ENCODE data around the gene SP7. TPM values are rescaled to one million over a fixed set of nuclear protein-coding genes. Genes with fewer than 3 reads are reported as not detected.

SP7 gene
- polyA plus RNA-seq, 2 of the 4 experiments (the other 2 are of a cell fraction): 0.05 to 0.06 TPM

DNA sequence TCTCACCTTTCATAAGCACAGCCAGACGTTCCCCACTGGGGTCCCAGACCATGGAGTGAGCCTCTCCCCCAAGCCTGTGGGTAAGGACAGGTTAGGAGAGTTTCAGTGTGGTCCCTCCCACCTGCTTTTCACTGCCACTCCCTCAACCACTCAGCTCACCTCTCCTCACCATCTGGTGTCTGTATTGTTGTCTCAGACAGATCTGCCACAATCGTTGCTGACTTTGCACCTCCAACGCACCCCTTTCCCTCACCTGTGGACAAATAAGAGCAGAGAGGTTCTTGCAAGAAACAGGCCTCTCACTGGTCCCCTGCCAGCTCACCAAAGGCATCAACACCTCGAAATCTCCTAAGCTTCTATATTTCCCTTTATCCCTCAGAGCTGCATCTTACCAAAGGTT, 27.9 kb downstream of the SP7 start:
- 59% methylated on average over 4 of the region's 4 CpGs for WGBS (ENCODE audit: missing lambda C conversion rate)
- no peak for TF ChIP-seq ZFP36 (IDR thresholded peaks at IDR 0.05; ENCODE audit: borderline replicate concordance, partially characterized antibody)
- no peak for TF ChIP-seq ESRRA (IDR thresholded peaks at IDR 0.05; ENCODE audit: borderline replicate concordance, low read length)
- TF ChIP-seq, protein P1, sequence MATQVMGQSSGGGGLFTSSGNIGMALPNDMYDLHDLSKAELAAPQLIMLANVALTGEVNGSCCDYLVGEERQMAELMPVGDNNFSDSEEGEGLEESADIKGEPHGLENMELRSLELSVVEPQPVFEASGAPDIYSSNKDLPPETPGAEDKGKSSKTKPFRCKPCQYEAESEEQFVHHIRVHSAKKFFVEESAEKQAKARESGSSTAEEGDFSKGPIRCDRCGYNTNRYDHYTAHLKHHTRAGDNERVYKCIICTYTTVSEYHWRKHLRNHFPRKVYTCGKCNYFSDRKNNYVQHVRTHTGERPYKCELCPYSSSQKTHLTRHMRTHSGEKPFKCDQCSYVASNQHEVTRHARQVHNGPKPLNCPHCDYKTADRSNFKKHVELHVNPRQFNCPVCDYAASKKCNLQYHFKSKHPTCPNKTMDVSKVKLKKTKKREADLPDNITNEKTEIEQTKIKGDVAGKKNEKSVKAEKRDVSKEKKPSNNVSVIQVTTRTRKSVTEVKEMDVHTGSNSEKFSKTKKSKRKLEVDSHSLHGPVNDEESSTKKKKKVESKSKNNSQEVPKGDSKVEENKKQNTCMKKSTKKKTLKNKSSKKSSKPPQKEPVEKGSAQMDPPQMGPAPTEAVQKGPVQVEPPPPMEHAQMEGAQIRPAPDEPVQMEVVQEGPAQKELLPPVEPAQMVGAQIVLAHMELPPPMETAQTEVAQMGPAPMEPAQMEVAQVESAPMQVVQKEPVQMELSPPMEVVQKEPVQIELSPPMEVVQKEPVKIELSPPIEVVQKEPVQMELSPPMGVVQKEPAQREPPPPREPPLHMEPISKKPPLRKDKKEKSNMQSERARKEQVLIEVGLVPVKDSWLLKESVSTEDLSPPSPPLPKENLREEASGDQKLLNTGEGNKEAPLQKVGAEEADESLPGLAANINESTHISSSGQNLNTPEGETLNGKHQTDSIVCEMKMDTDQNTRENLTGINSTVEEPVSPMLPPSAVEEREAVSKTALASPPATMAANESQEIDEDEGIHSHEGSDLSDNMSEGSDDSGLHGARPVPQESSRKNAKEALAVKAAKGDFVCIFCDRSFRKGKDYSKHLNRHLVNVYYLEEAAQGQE (IDR thresholded peaks at IDR 0.05): no peak
- TF ChIP-seq, protein P2, sequence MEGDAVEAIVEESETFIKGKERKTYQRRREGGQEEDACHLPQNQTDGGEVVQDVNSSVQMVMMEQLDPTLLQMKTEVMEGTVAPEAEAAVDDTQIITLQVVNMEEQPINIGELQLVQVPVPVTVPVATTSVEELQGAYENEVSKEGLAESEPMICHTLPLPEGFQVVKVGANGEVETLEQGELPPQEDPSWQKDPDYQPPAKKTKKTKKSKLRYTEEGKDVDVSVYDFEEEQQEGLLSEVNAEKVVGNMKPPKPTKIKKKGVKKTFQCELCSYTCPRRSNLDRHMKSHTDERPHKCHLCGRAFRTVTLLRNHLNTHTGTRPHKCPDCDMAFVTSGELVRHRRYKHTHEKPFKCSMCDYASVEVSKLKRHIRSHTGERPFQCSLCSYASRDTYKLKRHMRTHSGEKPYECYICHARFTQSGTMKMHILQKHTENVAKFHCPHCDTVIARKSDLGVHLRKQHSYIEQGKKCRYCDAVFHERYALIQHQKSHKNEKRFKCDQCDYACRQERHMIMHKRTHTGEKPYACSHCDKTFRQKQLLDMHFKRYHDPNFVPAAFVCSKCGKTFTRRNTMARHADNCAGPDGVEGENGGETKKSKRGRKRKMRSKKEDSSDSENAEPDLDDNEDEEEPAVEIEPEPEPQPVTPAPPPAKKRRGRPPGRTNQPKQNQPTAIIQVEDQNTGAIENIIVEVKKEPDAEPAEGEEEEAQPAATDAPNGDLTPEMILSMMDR (IDR thresholded peaks at IDR 0.05): no peak
- TF ChIP-seq, protein P3, sequence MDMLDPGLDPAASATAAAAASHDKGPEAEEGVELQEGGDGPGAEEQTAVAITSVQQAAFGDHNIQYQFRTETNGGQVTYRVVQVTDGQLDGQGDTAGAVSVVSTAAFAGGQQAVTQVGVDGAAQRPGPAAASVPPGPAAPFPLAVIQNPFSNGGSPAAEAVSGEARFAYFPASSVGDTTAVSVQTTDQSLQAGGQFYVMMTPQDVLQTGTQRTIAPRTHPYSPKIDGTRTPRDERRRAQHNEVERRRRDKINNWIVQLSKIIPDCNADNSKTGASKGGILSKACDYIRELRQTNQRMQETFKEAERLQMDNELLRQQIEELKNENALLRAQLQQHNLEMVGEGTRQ (IDR thresholded peaks at IDR 0.05): no peak
- Histone ChIP-seq H3K4me3 (no peak overlapping the region), H3K4me1 (0 out of 3 replicates have a peak, but pooled peaks cover 2% of the 10 kb centered on the region), H3K9me3 (no peaks in the 10 kb centered on the region), H3K27ac (no peak overlapping the region), H3K4me2 (no peak overlapping the region)
- ChIA-PET CTCF (interaction anchor here (0.6 to 5.9 kb wide), 8 partner anchors 12 to 97 kb away, joined by 3 to 54 read pairs (median 3); partner anchors contain the start of gene AAAS), POLR2A (interaction anchor here (1.4 to 2.6 kb wide), 2 partner anchors 9 to 13 kb away, joined by 4 to 12 read pairs; partner anchors contain the start of genes AAAS and MYG1)
- peak in 1 of 2 experiments; percentile 11; a peak in 2 of 6 replicates for ATAC-seq
- no peak for DNase-seq (ENCODE audit: low read depth in 1 of 2, low spot score in 1 of 2)
- no peak for FAIRE-seq

DNA sequence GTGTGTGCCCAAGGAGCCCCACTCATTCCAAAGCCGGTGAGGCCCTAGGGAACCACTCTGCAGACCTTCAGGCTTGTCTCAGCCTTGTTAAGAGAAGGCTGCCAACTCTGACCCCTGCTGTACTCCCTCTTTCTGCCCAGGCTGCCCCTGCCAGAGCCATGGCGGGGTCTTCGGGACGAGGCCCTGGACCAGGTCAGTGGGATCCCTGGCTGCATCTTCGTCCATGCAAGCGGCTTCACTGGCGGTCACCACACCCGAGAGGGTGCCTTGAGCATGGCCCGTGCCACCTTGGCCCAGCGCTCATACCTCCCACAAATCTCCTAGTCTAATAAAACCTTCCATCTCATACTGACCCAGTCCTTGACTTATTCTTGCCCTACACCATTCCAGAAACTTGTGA, 29.3 kb downstream of the SP7 start:
- Histone ChIP-seq H3K27ac (no peak overlapping the region), H3K4me2 (no peak overlapping the region), H3K4me3 (no peak overlapping the region), H3K9me3 (no peaks in the 10 kb centered on the region), H3K4me1 (peaks cover 12% of the 10 kb centered on the region; the same call in 1 of the 3 replicates)
- CTCF ChIA-PET: interaction anchor here (3.0 to 6.3 kb wide), 2 partner anchors 15 to 18 kb away, joined by 8 to 41 read pairs; partner anchors contain the start of gene AAAS
- ATAC-seq (no peak), DNase-seq (ENCODE audit: low read depth in 1 of 2, low spot score in 1 of 2) (no peak), FAIRE-seq (no peak)
- 97% methylated on average over 10 of the region's 10 CpGs for WGBS (ENCODE audit: missing lambda C conversion rate)
- no peak for TF ChIP-seq MAFK (IDR thresholded peaks at IDR 0.05; ENCODE audit: partially characterized antibody)
- TF ChIP-seq, protein P1 (IDR thresholded peaks at IDR 0.05): no peak
- no peak for TF ChIP-seq HEYL (CRISPR knock-in tag; IDR thresholded peaks at IDR 0.05)
- TF ChIP-seq, protein P4, sequence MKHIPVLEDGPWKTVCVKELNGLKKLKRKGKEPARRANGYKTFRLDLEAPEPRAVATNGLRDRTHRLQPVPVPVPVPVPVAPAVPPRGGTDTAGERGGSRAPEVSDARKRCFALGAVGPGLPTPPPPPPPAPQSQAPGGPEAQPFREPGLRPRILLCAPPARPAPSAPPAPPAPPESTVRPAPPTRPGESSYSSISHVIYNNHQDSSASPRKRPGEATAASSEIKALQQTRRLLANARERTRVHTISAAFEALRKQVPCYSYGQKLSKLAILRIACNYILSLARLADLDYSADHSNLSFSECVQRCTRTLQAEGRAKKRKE (CRISPR knock-in tag; IDR thresholded peaks at IDR 0.05; ENCODE audit: low read depth): no peak
- TF ChIP-seq POLR2AphosphoS2 (conservative IDR thresholded peaks at IDR 0.05; ENCODE audit: low read length): no peak
- no peak for TF ChIP-seq NFE2L2 (conservative IDR thresholded peaks at IDR 0.05; ENCODE audit: low read length)
- no peak for TF ChIP-seq POLR2A (IDR thresholded peaks at IDR 0.05; ENCODE audit: low read length)
- TF ChIP-seq CHD4 (IDR thresholded peaks at IDR 0.05; ENCODE audit: borderline replicate concordance): no peak
- TF ChIP-seq ZSCAN20 (CRISPR knock-in tag; IDR thresholded peaks at IDR 0.05): no peak
- no peak for TF ChIP-seq SREBF2 (IDR thresholded peaks at IDR 0.05)
- TF ChIP-seq BHLHE40 (IDR thresholded peaks at IDR 0.05; ENCODE audit: low read depth, low read length): no peak
- no peak for TF ChIP-seq ZFP36 (IDR thresholded peaks at IDR 0.05; ENCODE audit: borderline replicate concordance, partially characterized antibody)
- TF ChIP-seq, protein P5, sequence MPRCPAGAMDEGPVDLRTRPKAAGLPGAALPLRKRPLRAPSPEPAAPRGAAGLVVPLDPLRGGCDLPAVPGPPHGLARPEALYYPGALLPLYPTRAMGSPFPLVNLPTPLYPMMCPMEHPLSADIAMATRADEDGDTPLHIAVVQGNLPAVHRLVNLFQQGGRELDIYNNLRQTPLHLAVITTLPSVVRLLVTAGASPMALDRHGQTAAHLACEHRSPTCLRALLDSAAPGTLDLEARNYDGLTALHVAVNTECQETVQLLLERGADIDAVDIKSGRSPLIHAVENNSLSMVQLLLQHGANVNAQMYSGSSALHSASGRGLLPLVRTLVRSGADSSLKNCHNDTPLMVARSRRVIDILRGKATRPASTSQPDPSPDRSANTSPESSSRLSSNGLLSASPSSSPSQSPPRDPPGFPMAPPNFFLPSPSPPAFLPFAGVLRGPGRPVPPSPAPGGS (IDR thresholded peaks at IDR 0.05): no peak
- no peak for TF ChIP-seq FOSB (CRISPR knock-in tag; IDR thresholded peaks at IDR 0.05)
- TF ChIP-seq GATA3 (IDR thresholded peaks at IDR 0.05; ENCODE audit: borderline replicate concordance): no peak
- TF ChIP-seq NPAS2 (CRISPR knock-in tag; IDR thresholded peaks at IDR 0.05; ENCODE audit: borderline replicate concordance): no peak
- POLR2A ChIA-PET: no interaction called here
